ENCODE measurements around the gene KRTAP6-2.

KRTAP6-2 gene

GRCh38 chr21:30598802-30599201 lies at the start of gene KRTAP6-2:
Gene KRTAP6-2, minus strand, starts transcription at chr21:30598902. Its CDS starts 28 bp downstream, at chr21:30598874.
- DNase-seq = no peak

- DNase-seq = no peak
Observed at GRCh38 chr21:30646904-30647414, 48.3 kb upstream of the KRTAP6-2 start.

GRCh38 chr21:30642564-30642963 lies 43.9 kb upstream of the KRTAP6-2 start, which contains the start of gene KRTAP20-3:
Gene KRTAP20-3, plus strand, starts transcription at chr21:30642864.
- no peak for DNase-seq

GRCh38 chr21:30638686-30639085 lies 40.0 kb upstream of the KRTAP6-2 start:
- no peak for DNase-seq

GRCh38 chr21:30634906-30635305 lies 36.2 kb upstream of the KRTAP6-2 start, which contains the start of gene KRTAP20-2:
Gene KRTAP20-2, plus strand, starts transcription at chr21:30635206. Its CDS starts 58 bp downstream, at chr21:30635264.
- DNase-seq = no peak

- no peak for DNase-seq
Observed at GRCh38 chr21:30629200-30629599, 30.5 kb upstream of the KRTAP6-2 start.

GRCh38 chr21:30628109-30628508 lies 29.4 kb upstream of the KRTAP6-2 start:
- DNase-seq = no peak

- no peak for DNase-seq
Observed at GRCh38 chr21:30625449-30626165, 26.9 kb upstream of the KRTAP6-2 start.

- DNase-seq = no peak
Observed at GRCh38 chr21:30623362-30623761, 24.7 kb upstream of the KRTAP6-2 start.

- no peak for DNase-seq
Observed at GRCh38 chr21:30620522-30620921, 21.8 kb upstream of the KRTAP6-2 start, which contains the start of gene KRTAP20-4. Gene KRTAP20-4, plus strand, starts transcription at chr21:30620627.

GRCh38 chr21:30620080-30620479 lies 21.4 kb upstream of the KRTAP6-2 start:
- no peak for DNase-seq

- no peak for DNase-seq
Observed at GRCh38 chr21:30616125-30616524, 17.4 kb upstream of the KRTAP6-2 start, which contains the start of gene KRTAP20-1. Gene KRTAP20-1, plus strand, starts transcription at chr21:30616425. Its CDS starts 30 bp downstream, at chr21:30616455.

- no peak for DNase-seq
Observed at GRCh38 chr21:30615199-30615598, 16.5 kb upstream of the KRTAP6-2 start.

GRCh38 chr21:30613836-30614235 lies 15.1 kb upstream of the KRTAP6-2 start, which contains the start of gene KRTAP6-1:
Gene KRTAP6-1, minus strand, starts transcription at chr21:30613930. Its CDS starts 26 bp downstream, at chr21:30613904.
- no peak for DNase-seq

GRCh38 chr21:30612132-30612531 lies 13.4 kb upstream of the KRTAP6-2 start:
- no peak for DNase-seq

- no peak for DNase-seq
Observed at GRCh38 chr21:30605968-30606367, 7.3 kb upstream of the KRTAP6-2 start.

- DNase-seq = no peak
Observed at GRCh38 chr21:30600787-30601186, 2.1 kb upstream of the KRTAP6-2 start, which contains the start of gene KRTAP22-1. Gene KRTAP22-1, plus strand, starts transcription at chr21:30601087.

GRCh38 chr21:30592140-30592539 lies 6.6 kb downstream of the KRTAP6-2 start, which contains the start of gene KRTAP6-3:
Gene KRTAP6-3, plus strand, starts transcription at chr21:30592440. Its CDS starts 6 bp downstream, at chr21:30592446.
- no peak for DNase-seq

- DNase-seq = no peak
Observed at GRCh38 chr21:30590297-30590696, 8.4 kb downstream of the KRTAP6-2 start, which contains the start of gene KRTAP22-2. Gene KRTAP22-2, minus strand, starts transcription at chr21:30590397.

- DNase-seq = no peak
Observed at GRCh38 chr21:30582870-30583269, 15.8 kb downstream of the KRTAP6-2 start.

- no peak for DNase-seq
Observed at GRCh38 chr21:30580132-30580531, 18.6 kb downstream of the KRTAP6-2 start.

- no peak for DNase-seq
Observed at GRCh38 chr21:30579346-30579745, 19.4 kb downstream of the KRTAP6-2 start.

- no peak for DNase-seq
Observed at GRCh38 chr21:30577766-30578165, 20.9 kb downstream of the KRTAP6-2 start.

GRCh38 chr21:30567617-30568016 lies 31.1 kb downstream of the KRTAP6-2 start:
- DNase-seq = no peak
